Urothelium cell line (cell line): ENCODE data around the gene ATP6V1F.

ENCODE experiments used
- DNase-seq: peaks from one replicate; pipeline ENCODE4 v3.0.0; 2011; ENCODE audit warnings: low spot score, mixed read lengths
- FAIRE-seq: peaks from 2 replicates; lab custom pipeline; 2011; peaks lifted over from hg19 to GRCh38; lab: Jason Lieb, UNC

ATP6V1F gene

DNA sequence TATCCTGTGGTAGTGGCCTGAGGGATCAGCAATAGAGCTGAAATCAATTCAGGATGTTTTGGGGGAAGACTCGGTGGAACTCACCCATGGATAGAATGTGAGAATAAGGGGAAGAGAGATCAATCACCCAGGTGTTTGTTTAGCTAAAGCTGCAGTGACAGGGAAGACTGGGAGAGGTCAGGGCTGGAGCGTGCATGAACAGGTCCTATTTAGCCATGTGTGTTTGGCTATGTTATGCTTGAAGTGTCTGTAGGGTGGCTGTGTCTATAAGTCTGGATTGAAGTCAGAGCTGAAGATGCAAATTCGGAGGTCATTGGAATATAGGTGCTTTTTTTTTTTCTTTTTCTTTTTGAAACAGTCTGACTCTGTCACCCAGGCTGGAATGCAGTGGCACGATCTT, 4.6 kb downstream of the ATP6V1F start:
- DNase-seq (no peak), FAIRE-seq (no peak)

DNA sequence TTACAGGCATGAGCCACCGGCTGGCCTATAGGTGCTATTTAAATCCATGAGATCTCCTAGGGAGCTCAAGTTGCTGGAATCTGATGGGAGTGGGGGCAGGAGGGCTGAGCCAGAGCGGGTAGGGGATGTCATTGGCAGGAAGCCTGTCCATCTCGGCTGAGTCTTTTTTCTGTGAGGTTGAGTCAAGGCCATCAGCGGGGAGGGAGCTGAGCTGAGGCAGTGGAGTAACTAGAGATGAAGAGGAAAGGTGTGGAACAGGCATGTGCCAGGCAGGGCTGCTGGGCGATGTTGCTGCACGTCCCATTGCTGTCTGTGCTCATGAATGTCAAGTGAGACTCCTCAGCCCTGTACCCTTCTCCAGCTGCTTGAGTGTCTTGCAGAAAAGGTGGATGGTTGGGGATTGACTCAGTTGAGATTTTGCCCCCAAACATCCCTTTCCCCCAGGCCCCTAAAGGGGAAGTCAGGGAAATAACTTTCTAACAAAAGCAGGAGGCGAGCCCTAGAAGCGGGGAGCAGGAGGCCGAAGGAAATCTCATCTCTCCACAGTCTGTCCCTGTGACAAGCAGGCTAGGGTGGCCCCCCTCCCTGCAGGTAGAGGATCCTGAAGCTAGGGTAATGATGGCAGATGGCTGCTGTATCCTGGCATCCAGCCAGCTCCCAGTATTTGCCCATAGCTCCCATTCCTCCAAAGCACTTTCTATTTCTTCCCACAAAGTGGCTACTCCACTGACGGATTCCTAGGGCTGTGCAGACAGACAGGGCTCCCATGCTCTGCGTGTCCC, 5.4 kb downstream of the ATP6V1F start:
- no peak for DNase-seq
- no peak for FAIRE-seq

GRCh38 chr7:128868624-128869137, 6.0 kb downstream of the ATP6V1F start:
- DNase-seq (no peak), FAIRE-seq (no peak)

DNA sequence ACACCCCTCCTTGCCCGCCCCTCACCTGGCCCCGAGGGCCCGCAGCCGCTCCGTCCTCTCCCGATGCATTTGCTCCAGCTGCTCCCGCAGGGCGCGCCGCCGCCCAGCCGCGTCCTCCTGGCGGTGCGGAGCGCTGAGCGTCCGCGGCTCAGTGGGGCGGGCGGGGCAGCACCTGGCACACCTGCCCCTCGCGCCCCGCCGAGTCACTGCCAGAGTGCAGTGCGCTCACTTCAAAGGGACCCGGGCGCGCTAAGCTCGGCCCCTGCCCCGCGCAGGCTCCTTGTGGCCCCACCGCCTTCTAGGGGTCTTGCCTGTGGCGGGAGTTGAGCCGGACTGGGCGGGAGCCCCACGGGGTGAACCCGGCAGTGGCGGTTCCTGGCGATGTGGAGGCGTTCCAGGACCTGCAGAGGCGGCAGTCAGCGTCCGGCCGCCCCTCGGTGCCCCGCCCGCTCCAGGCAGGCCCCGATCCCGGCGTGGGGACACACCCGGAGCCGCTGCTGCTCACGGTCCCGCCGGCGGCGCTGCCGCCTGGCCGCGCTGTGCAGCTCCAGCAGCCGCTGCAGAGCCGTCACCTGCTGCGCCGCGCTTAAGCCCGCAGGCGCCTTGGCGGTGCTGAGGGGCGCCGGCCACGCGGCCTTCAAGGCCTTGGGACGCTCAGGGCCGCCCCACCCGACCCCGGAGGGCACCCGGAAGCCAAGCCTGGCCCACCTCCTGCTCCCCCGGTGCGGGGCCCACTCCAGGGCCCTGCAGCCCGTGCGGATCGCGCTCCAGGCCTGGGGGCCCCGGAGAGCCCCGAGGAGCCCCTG, 6.7 kb downstream of the ATP6V1F start:
- FAIRE-seq (no peak), DNase-seq (no peak)

- no peak for DNase-seq
- no peak for FAIRE-seq
These were observed 7.3 kb downstream of the ATP6V1F start for GRCh38 chr7:128869944-128870285.

- DNase-seq (no peak), FAIRE-seq (no peak)
These were observed 8.4 kb downstream of the ATP6V1F start for GRCh38 chr7:128871050-128871449.

DNA sequence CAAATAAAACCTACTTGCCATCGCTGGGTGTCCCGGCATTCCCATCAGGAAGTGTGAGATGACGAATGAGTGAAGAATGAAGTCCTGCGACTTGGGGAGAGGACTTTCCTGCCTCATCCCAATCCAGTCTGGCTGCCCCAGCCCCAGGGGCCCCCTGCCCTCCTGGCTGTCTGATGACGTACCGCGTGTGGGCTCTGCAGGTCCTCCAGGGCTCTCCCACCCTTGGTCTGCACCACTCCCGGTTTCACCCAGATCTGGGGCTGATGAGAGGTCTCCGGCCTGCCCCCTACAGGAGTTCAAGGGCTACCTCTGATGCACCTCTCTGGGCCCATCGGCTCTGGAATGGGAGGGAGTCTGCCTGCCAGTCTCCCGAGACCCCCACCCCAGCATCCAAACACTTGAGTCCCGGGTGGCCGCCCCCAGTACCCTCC, 9.8 kb downstream of the ATP6V1F start:
- FAIRE-seq = no peak
- DNase-seq = no peak

- DNase-seq (no peak), FAIRE-seq (no peak)
These were observed 10.6 kb downstream of the ATP6V1F start for GRCh38 chr7:128873234-128873633.

GRCh38 chr7:128874140-128875031, 11.7 kb downstream of the ATP6V1F start:
- FAIRE-seq = no peak
- no peak for DNase-seq

- no peak for FAIRE-seq
- no peak for DNase-seq
These were observed 12.9 kb downstream of the ATP6V1F start for GRCh38 chr7:128875523-128875948.

- no peak for FAIRE-seq
- no peak for DNase-seq
These were observed 13.5 kb downstream of the ATP6V1F start for GRCh38 chr7:128876127-128876526.

DNA sequence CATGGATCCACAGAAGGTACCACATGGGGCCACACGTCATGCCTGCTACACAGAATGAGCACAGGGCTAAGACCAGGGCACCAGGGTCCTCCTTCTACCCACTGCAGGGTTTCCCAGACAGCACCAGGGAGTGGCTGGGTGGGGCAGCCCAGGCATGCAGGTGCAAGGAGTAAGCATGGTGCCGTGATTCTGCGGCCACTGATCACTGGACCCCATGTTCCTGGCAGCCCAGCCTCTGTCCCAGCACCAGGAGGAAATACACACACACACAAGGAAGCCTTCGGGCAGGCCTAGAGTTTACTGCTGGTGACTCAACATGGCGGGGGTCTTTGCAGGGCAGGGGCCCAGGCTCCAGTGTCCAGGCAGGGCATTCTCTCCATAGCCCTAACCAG, 13.9 kb downstream of the ATP6V1F start:
- DNase-seq (no peak), FAIRE-seq (no peak)

- FAIRE-seq = no peak
These were observed 14.5 kb downstream of the ATP6V1F start for GRCh38 chr7:128876978-128877755.

GRCh38 chr7:128877756-128878120, 15.1 kb downstream of the ATP6V1F start:
- FAIRE-seq (no peak), DNase-seq (no peak)

More at GRCh38 chr7:128876978-128877755, 14.5 kb downstream of the ATP6V1F start:
- DNase-seq = no peak

- no peak for FAIRE-seq
- DNase-seq = no peak
These were observed 15.8 kb downstream of the ATP6V1F start for GRCh38 chr7:128878226-128879105.

GRCh38 chr7:128879461-128879938, 16.8 kb downstream of the ATP6V1F start:
- FAIRE-seq = no peak
- DNase-seq = no peak

DNA sequence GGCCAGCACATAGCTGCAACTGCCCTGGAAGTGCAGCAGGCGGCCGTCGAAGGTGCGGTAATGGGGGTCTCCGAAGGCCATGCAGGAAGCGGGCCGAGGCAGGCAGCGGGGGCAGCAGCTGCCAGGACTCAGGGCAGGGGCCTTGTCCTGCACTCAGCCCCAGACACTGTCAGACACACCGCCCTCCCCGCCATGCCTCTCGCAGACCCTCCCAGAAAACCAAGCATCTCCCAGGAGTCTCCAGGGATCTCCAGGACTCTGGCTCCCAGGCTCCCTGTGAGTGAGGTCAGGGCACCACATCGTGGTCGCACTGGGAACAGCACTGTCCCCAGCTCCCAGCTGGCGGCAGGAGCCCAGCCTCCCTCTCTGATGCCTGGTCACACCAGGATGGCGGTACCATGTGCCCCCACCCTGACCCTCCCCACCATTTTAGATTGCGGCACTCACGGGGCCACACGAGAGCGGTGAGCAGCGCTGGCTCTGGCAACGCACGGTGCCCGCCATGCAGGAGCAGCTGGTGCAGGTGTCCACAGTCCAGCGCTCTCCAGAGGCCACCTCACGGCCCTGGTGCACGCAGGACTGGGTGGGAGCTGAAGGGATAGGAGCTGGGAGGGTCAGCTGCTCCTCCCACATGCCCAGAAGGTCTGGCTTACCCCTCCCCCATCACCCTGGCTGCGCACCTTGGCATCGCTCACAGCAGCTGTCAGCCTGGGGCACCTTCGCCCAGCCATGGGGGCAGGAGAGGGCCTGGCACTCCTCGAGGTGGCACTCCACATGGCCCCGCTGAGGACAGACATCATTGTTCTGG, 17.5 kb downstream of the ATP6V1F start:
- DNase-seq = peak; percentile 78
- FAIRE-seq = no peak

GRCh38 chr7:128880791-128881457, 18.3 kb downstream of the ATP6V1F start:
- FAIRE-seq (no peak), DNase-seq (no peak)
